ENCODE measurements around the gene NLE1. TPM values are rescaled to one million over a fixed set of nuclear protein-coding genes. Genes with fewer than 3 reads are reported as not detected.
"Not testable (repeated sequence)": the region's sequence is repeated elsewhere in the genome, so short reads cannot be mapped to it uniquely, and the experiment has no call there.

Gene NLE1
- total RNA-seq, 4 donors from 2014 or later: 9.9 to 19.3 (median 11.5) TPM

DNA sequence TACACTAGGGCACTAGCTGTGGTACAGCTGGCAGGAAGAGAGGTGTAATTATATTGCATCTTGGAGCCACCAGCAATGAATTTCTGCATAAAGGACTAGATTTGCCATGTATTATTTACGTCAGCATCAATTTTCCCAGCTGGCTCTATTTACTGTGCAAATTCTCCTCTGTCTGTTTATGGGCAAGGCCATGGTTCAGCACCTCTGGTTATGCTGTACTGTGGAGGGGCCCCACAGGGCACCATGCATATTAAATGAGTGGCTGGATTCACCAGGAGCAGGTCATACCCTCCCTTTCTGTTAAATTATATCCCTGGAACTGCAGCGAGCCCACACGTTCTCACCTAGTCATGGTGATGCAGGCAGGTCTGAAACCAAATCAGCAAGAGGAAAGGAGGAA lies 42.2 kb downstream of the NLE1 start:
- no peak overlapping the region for H3K4me3 ChIP-seq
- H3K9me3 ChIP-seq: no peaks in the 10 kb centered on the region
- TF ChIP-seq, protein P1, sequence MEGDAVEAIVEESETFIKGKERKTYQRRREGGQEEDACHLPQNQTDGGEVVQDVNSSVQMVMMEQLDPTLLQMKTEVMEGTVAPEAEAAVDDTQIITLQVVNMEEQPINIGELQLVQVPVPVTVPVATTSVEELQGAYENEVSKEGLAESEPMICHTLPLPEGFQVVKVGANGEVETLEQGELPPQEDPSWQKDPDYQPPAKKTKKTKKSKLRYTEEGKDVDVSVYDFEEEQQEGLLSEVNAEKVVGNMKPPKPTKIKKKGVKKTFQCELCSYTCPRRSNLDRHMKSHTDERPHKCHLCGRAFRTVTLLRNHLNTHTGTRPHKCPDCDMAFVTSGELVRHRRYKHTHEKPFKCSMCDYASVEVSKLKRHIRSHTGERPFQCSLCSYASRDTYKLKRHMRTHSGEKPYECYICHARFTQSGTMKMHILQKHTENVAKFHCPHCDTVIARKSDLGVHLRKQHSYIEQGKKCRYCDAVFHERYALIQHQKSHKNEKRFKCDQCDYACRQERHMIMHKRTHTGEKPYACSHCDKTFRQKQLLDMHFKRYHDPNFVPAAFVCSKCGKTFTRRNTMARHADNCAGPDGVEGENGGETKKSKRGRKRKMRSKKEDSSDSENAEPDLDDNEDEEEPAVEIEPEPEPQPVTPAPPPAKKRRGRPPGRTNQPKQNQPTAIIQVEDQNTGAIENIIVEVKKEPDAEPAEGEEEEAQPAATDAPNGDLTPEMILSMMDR (IDR thresholded peaks at IDR 0.05 in 4 of 5, conservative IDR thresholded peaks at IDR 0.05 in 1 of 5): no peak
- no peak for TF ChIP-seq POLR2A (IDR thresholded peaks at IDR 0.05)
- ATAC-seq (no peak), DNase-seq (no peak)
- H3K27ac ChIP-seq: no peak overlapping the region
- H3K27me3 ChIP-seq: no peaks in the 10 kb centered on the region
- intact Hi-C loops (cut with DNase I; ENCODE audit: low total_unique reads) (no loop called here), in situ Hi-C loops (cut with MboI; ENCODE audit: low sequenced_read_pairs in 4 of 4) (loop anchor here in 3 of 4 donors (10.0 to 25.0 kb wide), 5 partner anchors 95 to 563 kb away; partner anchors contain the start of gene LIG3 (in 1 of the 3))
- H3K4me1 ChIP-seq: no peaks in the 10 kb centered on the region
- peaks cover 0 to 32% of the 10 kb centered on the region in 2 donors for H3K36me3 ChIP-seq

DNA sequence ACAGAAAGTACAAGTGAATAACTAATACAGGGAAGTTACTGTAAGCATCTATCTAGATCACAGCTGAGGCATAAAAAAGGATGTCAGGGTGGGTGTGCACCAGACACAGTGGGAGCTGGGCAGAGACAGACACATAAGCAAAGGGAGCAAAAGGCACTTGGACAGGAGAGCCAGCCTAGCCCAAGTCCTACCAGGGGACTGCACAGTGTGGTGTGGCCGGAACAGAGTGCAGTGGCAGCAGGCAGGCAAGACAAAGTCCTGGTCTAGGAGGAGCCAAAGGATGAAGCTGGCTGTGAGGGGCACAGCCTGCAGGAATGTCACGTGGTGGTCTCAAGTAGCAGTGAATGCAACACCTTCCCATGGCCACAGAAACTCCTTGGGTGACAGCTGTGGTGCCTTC lies 44.3 kb downstream of the NLE1 start:
- DNase-seq (no peak), ATAC-seq (no peak)
- peaks cover 0 to 25% of the 10 kb centered on the region in 2 donors for H3K36me3 ChIP-seq
- no peaks in the 10 kb centered on the region for H3K9me3 ChIP-seq
- no peaks in the 10 kb centered on the region for H3K4me1 ChIP-seq
- H3K4me3 ChIP-seq: no peak overlapping the region
- H3K27me3 ChIP-seq: no peaks in the 10 kb centered on the region
- in situ Hi-C loops (cut with MboI; ENCODE audit: low sequenced_read_pairs in 4 of 4) (loop anchor here in 3 of 4 donors (10.0 to 25.0 kb wide), 3 partner anchors 93 to 110 kb away; partner anchors contain the start of gene LIG3 (in 1 of the 3)), intact Hi-C loops (cut with DNase I; ENCODE audit: low total_unique reads) (no loop called here)
- no peak overlapping the region for H3K27ac ChIP-seq
- TF ChIP-seq POLR2A (IDR thresholded peaks at IDR 0.05): no peak
- TF ChIP-seq, protein P1 (IDR thresholded peaks at IDR 0.05 in 4 of 5, conservative IDR thresholded peaks at IDR 0.05 in 1 of 5): no peak

DNA sequence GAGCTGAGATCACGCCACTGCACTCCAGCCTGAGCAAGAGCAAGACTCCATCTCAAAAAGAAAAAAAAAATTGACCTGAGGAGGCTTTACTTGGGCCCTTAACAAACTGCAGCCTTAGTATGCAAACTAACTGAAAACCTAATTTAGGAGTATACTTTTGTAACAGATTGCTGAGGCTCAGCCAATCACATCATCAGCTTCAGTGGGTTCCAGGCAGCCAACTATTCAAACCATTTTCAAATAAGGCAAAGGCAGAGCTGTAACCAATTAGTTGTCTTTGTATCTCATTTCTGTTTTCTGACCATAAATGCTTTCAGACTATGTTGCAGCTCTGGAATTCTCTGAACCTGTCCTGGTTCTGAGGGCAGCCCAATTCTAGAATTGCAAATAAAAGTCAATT lies 46.4 kb downstream of the NLE1 start:
- in situ Hi-C loops (cut with MboI; ENCODE audit: low sequenced_read_pairs in 4 of 4) (loop anchor here in 3 of 4 donors (10.0 to 25.0 kb wide), 3 partner anchors 91 to 108 kb away; partner anchors contain the start of gene LIG3 (in 1 of the 3)), intact Hi-C loops (cut with DNase I; ENCODE audit: low total_unique reads) (no loop called here)
- Histone ChIP-seq H3K27ac (no peak overlapping the region), H3K36me3 (peaks cover 0 to 13% of the 10 kb centered on the region in 2 donors), H3K9me3 (no peaks in the 10 kb centered on the region), H3K4me1 (no peaks in the 10 kb centered on the region), H3K27me3 (no peaks in the 10 kb centered on the region), H3K4me3 (no peak overlapping the region)
- ATAC-seq (no peak), DNase-seq (no peak)
- TF ChIP-seq, protein P1 (IDR thresholded peaks at IDR 0.05 in 4 of 5, conservative IDR thresholded peaks at IDR 0.05 in 1 of 5): no peak
- TF ChIP-seq POLR2A (IDR thresholded peaks at IDR 0.05): no peak

DNA sequence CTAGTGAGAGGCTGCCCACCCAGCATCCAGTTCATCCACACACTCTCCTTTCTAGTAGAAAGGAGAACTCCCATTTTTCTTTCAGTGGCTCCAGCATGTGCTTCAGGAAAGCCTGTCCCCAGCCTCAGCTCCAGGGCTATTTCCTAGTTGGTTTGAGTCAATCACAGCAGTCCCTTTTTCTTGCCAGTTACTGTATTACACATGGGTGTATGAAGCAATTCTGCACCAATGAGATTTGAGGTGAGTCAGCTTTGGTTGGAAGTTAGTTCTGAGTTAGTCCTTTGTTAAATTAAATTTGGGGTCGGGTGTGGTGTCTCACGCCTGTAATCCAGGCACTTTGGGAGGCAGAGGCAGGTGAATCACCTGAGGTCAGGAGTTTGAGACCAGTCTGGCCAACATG lies 47.2 kb downstream of the NLE1 start:
- Histone ChIP-seq H3K4me1 (no peaks in the 10 kb centered on the region), H3K9me3 (no peaks in the 10 kb centered on the region), H3K4me3 (no peak overlapping the region), H3K36me3 (peaks cover 0 to 5% of the 10 kb centered on the region in 2 donors), H3K27ac (no peak overlapping the region), H3K27me3 (no peaks in the 10 kb centered on the region)
- in situ Hi-C loops (cut with MboI; ENCODE audit: low sequenced_read_pairs in 4 of 4) (loop anchor here in 3 of 4 donors (10.0 to 25.0 kb wide), 3 partner anchors 90 to 108 kb away; partner anchors contain the start of gene LIG3 (in 1 of the 3)), intact Hi-C loops (cut with DNase I; ENCODE audit: low total_unique reads) (no loop called here)
- DNase-seq (no peak), ATAC-seq (no peak)
- TF ChIP-seq, protein P1 (IDR thresholded peaks at IDR 0.05 in 4 of 5, conservative IDR thresholded peaks at IDR 0.05 in 1 of 5): no peak
- no peak for TF ChIP-seq POLR2A (IDR thresholded peaks at IDR 0.05)

DNA sequence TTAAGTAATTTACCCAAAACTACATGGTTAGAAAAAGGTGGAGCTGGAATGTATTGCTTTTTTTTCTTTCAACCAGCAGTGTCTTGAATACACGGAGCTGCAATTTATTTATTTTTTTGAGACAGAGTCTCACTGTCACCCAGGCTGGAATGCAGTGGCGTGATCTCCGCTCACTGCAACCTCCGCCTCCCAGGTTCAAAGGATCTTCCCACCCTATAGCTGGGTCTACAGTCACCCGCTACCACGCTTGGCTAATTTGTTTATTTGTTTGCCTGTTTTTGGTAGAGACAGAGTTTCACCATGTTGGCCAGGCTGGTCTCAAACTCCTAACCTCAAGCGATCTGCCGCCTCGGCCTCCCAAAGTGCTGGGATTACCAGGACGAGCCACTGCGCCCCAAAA lies 51.4 kb downstream of the NLE1 start:
- H3K36me3 ChIP-seq; H3K9me3 ChIP-seq; H3K27ac ChIP-seq; intact Hi-C loops (cut with DNase I; ENCODE audit: low total_unique reads); H3K27me3 ChIP-seq; H3K4me3 ChIP-seq; ATAC-seq; DNase-seq: not testable (repeated sequence)
- peaks cover 6 to 14% of the 10 kb centered on the region in 2 donors for H3K4me1 ChIP-seq
- in situ Hi-C loops (cut with MboI; ENCODE audit: low sequenced_read_pairs in 4 of 4): loop anchor here in 3 of 4 donors (10.0 to 25.0 kb wide), 3 partner anchors 86 to 103 kb away; partner anchors contain the start of gene LIG3 (in 1 of the 3)
